HepG2 (cell line): ENCODE measurements around the gene ENG. TPM values are rescaled to one million over a fixed set of nuclear protein-coding genes. Genes with fewer than 3 reads are reported as not detected.

Experiments used
- AGO1 ChIP-seq: fragments of 200-400 bp; formaldehyde crosslinking; IDR thresholded peaks from 2 replicates; pipeline ENCODE4 v1.6.1; 2017; ENCODE audit warnings: mild to moderate bottlenecking, low read depth, low read length, moderate library complexity; ENCODE audit not compliant: poor library complexity, severe bottlenecking
- AGO2 ChIP-seq: fragments of 200-400 bp; formaldehyde crosslinking; optimal IDR thresholded peaks from 2 replicates; pipeline ENCODE3; 2017; ENCODE audit warnings: mild to moderate bottlenecking, low read depth, low read length, moderate library complexity
- FUBP1 ChIP-seq: sonication (generic); formaldehyde crosslinking; IDR thresholded peaks from 2 replicates; pipeline ENCODE4 v1.5.1; 2020; ENCODE audit warnings: missing genetic modification reagents, mild to moderate bottlenecking, borderline replicate concordance
- GMEB2 ChIP-seq: IDR thresholded peaks from 2 replicates; pipeline ENCODE4 v1.6.1; 2016; ENCODE audit warnings: missing biosample characterization, missing genetic modification reagents, low read depth
- GTF3A ChIP-seq: sonication (generic); formaldehyde crosslinking; conservative IDR thresholded peaks from 2 replicates; pipeline ENCODE4 v1.4.0; 2020; ENCODE audit warnings: mild to moderate bottlenecking, missing genetic modification reagents
- HMG20B ChIP-seq: conservative IDR thresholded peaks from 2 replicates; pipeline ENCODE4 v1.6.1; 2016; ENCODE audit warnings: missing genetic modification reagents, missing compliant biosample characterization
- JARID2 ChIP-seq: sonication (generic); formaldehyde crosslinking; IDR thresholded peaks from 2 replicates; pipeline ENCODE4 v1.8.1; 2023; ENCODE audit warnings: missing genetic modification reagents, inconsistent platforms; ENCODE audit not compliant: insufficient replicate concordance
- POLR2AphosphoS2 ChIP-seq: IDR thresholded peaks from 2 replicates; pipeline ENCODE4 v1.6.1; 2011; ENCODE audit warnings: low read depth, low read length, improper control_type of control experiment
- RARA ChIP-seq: IDR thresholded peaks from 2 replicates; pipeline ENCODE4 v1.6.1; 2016; ENCODE audit warnings: missing genetic modification reagents, missing compliant biosample characterization
- SIN3A ChIP-seq: IDR thresholded peaks from 2 replicates; pipeline ENCODE4 v1.6.1; 2011; ENCODE audit warnings: low read depth, mild to moderate bottlenecking, control low read depth, low read length, borderline replicate concordance
- SIN3B ChIP-seq: fragments of 150-350 bp; IDR thresholded peaks from 2 replicates; pipeline ENCODE4 v1.6.1; 2014; ENCODE audit warnings: low read length
- SIX1 ChIP-seq: sonication (generic); formaldehyde crosslinking; IDR thresholded peaks from 2 replicates; pipeline ENCODE4 v1.4.0; 2020; ENCODE audit warnings: missing genetic modification reagents, borderline replicate concordance
- SMYD3 ChIP-seq: sonication (generic); formaldehyde crosslinking; IDR thresholded peaks from 2 replicates; pipeline ENCODE4 v1.8.1; 2023; ENCODE audit warnings: mild to moderate bottlenecking, missing genetic modification reagents
- ZNF253 ChIP-seq: sonication (generic); formaldehyde crosslinking; IDR thresholded peaks from 2 replicates; pipeline ENCODE4 v1.8.0; 2022; ENCODE audit warnings: mild to moderate bottlenecking, missing genetic modification reagents, borderline replicate concordance
- ZNF256 ChIP-seq: sonication (generic); formaldehyde crosslinking; conservative IDR thresholded peaks from 2 replicates; pipeline ENCODE4 v1.4.0; 2020; ENCODE audit warnings: missing genetic modification reagents
- ZNF460 ChIP-seq: sonication (generic); formaldehyde crosslinking; IDR thresholded peaks from 2 replicates; pipeline ENCODE4 v1.5.1; 2020; ENCODE audit warnings: missing genetic modification reagents, mild to moderate bottlenecking, borderline replicate concordance
- ZNF724P ChIP-seq: sonication (generic); formaldehyde crosslinking; IDR thresholded peaks from 2 replicates; pipeline ENCODE4 v1.8.0; 2022; ENCODE audit warnings: missing genetic modification reagents, borderline replicate concordance
- polyA plus RNA-seq, 8 experiments: library from polyadenylated mRNA; depleted of rRNA in 3 of 8; stranded (reverse) in 7 of 8; unstranded in 1 of 8; fragments of >200 nt; fragmentation: Illumina TruSeq in 4 of 8; extraction: Trizol in 4 of 8; gene quantifications; 2 replicates each; pipeline versions ENCODE4 v1.2.1 to v1.2.3, GENCODE V29; 2011 to 2016; ENCODE audit warnings: low read depth in 4 of 8, missing spikeins in 1 of 8, mixed read lengths in 1 of 8; ENCODE audit not compliant: insufficient read depth in 1 of 8
- total RNA-seq, 5 experiments: library from RNA; depleted of rRNA; stranded (reverse); fragments of >200 nt; fragmentation: Illumina TruSeq; extraction: Trizol; gene quantifications; 2 replicates each; pipeline ENCODE4 v1.2.3, GENCODE V29; 2016; ENCODE audit warnings: low read depth in 1 of 5
- TF ChIP-seq, protein P1 (sequence below): sonication (generic); formaldehyde crosslinking; IDR thresholded peaks from 2 replicates; pipeline ENCODE4 v1.4.0; 2020; ENCODE audit warnings: mild to moderate bottlenecking, missing genetic modification reagents
- TF ChIP-seq, protein P2 (sequence below): sonication (generic); formaldehyde crosslinking; IDR thresholded peaks from 2 replicates; pipeline ENCODE4 v1.4.0; 2020; ENCODE audit warnings: missing genetic modification reagents

Gene ENG
- total and polyA plus RNA-seq, 2 of the 13 experiments (the other 11 are each of a cell fraction or from before 2014, with no cell fraction given): 0.02 to 1.1 TPM

DNA sequence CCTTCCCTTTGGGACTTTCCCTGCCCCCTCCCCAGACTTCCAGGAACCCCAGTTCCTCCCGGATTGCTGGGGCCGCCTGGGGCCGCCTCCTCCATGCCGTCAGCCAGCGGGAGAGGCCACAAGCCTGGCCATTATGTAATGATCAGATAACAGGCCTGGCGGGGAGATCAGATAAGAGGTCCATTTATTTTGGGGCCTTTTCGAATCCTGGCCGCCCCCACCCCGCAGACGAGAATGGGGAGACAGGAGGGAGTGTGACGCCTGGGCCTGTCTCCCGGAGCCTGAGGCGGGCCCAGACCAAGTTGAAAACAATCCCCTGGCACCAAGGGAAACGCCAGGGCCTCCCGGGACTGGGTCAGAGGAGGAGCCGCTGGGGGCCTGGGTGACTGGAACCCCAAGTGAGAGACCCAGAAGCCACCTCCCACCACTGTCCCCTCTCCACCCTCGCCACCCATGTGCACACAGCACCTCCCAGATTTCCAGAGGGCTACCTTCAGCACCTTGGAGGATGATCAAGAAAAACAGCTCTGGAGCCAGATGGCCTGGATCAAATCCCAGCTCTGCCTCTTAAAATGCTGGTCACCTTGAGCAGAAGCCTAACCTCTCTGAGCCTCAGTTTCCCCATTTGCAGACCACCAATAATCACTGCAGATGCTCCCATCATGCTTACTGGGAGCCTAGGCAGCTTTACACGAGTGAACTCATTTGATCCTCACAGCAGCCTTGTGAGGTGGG is 7.8 kb downstream of the ENG start (continued):
- TF ChIP-seq, protein P1, sequence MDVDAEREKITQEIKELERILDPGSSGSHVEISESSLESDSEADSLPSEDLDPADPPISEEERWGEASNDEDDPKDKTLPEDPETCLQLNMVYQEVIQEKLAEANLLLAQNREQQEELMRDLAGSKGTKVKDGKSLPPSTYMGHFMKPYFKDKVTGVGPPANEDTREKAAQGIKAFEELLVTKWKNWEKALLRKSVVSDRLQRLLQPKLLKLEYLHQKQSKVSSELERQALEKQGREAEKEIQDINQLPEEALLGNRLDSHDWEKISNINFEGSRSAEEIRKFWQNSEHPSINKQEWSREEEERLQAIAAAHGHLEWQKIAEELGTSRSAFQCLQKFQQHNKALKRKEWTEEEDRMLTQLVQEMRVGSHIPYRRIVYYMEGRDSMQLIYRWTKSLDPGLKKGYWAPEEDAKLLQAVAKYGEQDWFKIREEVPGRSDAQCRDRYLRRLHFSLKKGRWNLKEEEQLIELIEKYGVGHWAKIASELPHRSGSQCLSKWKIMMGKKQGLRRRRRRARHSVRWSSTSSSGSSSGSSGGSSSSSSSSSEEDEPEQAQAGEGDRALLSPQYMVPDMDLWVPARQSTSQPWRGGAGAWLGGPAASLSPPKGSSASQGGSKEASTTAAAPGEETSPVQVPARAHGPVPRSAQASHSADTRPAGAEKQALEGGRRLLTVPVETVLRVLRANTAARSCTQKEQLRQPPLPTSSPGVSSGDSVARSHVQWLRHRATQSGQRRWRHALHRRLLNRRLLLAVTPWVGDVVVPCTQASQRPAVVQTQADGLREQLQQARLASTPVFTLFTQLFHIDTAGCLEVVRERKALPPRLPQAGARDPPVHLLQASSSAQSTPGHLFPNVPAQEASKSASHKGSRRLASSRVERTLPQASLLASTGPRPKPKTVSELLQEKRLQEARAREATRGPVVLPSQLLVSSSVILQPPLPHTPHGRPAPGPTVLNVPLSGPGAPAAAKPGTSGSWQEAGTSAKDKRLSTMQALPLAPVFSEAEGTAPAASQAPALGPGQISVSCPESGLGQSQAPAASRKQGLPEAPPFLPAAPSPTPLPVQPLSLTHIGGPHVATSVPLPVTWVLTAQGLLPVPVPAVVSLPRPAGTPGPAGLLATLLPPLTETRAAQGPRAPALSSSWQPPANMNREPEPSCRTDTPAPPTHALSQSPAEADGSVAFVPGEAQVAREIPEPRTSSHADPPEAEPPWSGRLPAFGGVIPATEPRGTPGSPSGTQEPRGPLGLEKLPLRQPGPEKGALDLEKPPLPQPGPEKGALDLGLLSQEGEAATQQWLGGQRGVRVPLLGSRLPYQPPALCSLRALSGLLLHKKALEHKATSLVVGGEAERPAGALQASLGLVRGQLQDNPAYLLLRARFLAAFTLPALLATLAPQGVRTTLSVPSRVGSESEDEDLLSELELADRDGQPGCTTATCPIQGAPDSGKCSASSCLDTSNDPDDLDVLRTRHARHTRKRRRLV (CRISPR knock-in tag): no peak
- TF ChIP-seq AGO1 (no peak), HMG20B (no peak), ZNF253 (no peak), ZNF460 (CRISPR knock-in tag) (peak; percentile 37; the same call in 1 of the 2 replicates), ZNF724P (CRISPR knock-in tag) (no peak), RARA (peak; percentile 42; the same call in 1 of the 2 replicates), ZNF256 (CRISPR knock-in tag) (no peak), FUBP1 (no peak), AGO2 (no peak), SIN3A (no peak), GMEB2 (CRISPR knock-in tag) (no peak), GTF3A (CRISPR knock-in tag) (no peak), POLR2AphosphoS2 (no peak), SMYD3 (no peak), SIN3B (no peak), JARID2 (CRISPR knock-in tag) (no peak), SIX1 (CRISPR knock-in tag) (no peak)
- TF ChIP-seq, protein P2, sequence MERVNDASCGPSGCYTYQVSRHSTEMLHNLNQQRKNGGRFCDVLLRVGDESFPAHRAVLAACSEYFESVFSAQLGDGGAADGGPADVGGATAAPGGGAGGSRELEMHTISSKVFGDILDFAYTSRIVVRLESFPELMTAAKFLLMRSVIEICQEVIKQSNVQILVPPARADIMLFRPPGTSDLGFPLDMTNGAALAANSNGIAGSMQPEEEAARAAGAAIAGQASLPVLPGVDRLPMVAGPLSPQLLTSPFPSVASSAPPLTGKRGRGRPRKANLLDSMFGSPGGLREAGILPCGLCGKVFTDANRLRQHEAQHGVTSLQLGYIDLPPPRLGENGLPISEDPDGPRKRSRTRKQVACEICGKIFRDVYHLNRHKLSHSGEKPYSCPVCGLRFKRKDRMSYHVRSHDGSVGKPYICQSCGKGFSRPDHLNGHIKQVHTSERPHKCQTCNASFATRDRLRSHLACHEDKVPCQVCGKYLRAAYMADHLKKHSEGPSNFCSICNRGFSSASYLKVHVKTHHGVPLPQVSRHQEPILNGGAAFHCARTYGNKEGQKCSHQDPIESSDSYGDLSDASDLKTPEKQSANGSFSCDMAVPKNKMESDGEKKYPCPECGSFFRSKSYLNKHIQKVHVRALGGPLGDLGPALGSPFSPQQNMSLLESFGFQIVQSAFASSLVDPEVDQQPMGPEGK: peak; percentile 41
